Stimulated activated CD8-positive, alpha-beta memory T cell treated with anti-CD3 and anti-CD28 coated beads, Interleukin-12 subunit alpha, Interleukin-12 subunit beta, amount 100 ng/mL, for 24 hours (primary cell): ENCODE measurements around the gene CD24.
"Not testable (repeated sequence)": the region's sequence is repeated elsewhere in the genome, so short reads cannot be mapped to it uniquely, and the experiment has no call there.

Source experiments
- DNase-seq: peaks from one replicate; pipeline ENCODE4 v3.0.0-alpha.2; 2020; ENCODE audit errors: extremely low read depth

Gene CD24

DNA sequence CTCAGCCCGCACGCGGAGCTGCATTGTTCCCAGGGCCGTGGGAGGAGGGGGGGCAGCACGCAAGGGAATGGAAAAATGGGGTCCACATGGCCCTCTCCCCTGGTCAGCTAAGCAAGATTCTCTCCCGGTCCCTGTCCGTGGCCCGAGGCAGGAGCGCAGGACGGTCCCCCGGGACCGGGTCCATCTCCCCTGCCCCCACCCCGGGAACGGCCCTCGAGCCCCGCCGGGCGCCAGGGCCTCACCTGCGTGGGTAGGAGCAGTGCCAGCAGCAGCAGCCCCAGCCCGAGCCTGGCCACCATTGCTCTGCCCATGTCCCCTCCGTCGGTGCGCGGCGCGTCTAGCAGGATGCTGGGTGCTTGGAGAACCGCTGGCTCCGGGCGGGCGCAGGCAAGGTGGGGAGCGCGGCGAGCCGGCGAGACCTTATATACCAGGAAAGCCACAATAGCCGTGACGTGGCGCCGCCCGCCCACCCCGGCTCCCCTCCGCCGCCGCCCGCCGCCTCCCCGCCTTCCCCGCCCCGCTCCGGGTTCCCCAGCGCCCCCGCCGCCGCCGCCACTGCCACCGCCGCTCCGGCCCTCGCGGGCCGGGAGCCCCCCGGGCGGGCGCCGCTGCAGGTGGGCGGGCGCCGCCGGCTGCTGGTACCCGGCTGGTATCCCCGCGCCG is at the start of gene CD24:
CD24 (minus strand) TSS at position 394 of the 663 bp plus-strand sequence; CDS start at position 311, 83 bp downstream.
- no peak for DNase-seq

DNA sequence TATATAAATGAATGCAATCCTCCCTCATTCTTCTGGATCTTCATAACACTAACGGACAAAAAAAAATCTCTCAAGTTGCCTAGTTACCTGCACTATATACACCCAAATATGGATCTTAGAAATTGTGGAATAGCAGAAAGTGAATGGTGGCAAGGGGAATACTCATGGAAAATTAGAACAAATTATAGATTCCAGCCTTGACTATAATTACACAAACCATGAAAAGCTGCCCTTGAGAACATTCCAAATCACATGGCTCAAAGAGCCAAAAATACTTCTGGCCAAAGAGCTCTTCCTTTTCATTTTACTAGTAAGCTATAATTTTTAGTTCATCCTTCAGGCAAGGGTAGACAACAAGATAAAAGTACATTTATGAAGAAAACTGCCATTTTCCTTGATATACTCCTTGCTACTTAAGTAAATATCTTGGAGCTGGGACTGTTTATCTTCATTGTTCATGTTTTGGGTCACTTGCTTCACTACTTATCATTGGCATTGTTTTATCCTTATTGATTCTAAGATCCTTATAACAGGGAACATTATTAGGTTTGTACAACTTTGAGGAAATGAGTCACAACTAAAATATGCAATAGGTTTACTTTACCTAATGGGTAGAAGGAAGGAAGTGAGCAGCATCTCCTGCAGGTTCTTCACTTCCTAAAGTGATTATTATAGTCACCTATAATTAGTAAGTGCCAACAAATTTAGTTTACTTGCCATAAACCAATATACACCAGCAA is 47.1 kb upstream of the CD24 start:
- DNase-seq, result no peak

DNA sequence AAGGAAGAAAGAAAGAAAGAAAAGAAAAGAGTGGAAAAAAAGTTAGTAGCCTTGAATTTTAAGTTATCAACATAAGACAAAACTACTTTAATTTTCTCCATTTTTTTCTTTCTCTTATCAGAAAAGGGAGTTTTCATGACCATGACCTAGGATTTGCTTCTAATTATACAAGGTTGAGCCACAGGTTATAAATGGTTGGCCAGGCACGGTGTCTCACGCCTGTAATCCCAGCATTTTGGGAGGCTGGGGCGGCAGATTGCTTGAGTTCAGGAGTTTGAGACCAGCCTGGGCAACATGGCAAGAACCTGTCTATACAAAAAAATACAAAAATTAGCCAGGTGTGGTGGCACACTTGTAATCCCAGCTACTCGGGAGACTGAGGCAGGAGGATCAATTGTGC is 45.7 kb upstream of the CD24 start:
- no peak for DNase-seq

DNA sequence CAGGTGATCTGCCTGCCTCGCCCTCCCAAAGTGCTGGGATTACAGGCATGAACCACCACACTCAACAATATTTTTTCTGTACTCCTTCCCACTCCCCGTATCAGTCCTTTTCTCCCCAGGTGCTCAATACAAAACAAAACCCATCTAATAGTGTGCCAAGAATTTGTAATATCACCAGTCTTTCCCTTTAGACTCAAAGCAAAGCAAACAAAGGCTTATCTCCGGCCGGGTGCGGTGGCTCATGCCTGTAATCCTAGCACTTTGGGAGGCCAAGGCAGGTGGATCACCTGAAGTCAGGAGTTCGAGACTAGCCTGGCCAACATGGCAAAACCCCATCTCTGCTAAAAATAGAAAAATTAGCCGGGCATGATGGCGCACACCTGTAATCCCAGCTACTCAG is 45.1 kb upstream of the CD24 start:
- not testable (repeated sequence) for DNase-seq

GRCh38 chr6:107019047-107019446 is 44.5 kb upstream of the CD24 start:
- no peak for DNase-seq

DNA sequence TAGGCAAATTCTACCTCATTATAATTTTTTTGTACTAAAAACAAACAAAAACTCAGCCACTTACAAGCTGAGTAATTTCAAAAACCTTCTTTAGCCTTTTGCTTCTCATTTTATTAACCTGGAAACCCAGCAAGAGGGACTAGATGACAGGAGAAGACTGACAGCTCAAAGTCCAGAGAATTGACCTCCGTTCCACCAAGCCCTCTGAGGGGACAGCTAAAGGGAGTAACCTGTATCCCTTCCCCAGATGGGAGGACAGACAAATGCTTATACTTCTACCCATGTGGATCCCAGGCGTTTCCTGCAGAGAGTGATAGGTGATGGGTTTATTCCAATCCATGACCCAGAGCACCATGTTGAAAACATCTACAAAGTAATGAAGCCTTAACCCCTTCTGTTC is 35.0 kb upstream of the CD24 start:
- no peak for DNase-seq

- DNase-seq, result no peak
Measured at GRCh38 chr6:106997392-106998158, 23.0 kb upstream of the CD24 start.

DNA sequence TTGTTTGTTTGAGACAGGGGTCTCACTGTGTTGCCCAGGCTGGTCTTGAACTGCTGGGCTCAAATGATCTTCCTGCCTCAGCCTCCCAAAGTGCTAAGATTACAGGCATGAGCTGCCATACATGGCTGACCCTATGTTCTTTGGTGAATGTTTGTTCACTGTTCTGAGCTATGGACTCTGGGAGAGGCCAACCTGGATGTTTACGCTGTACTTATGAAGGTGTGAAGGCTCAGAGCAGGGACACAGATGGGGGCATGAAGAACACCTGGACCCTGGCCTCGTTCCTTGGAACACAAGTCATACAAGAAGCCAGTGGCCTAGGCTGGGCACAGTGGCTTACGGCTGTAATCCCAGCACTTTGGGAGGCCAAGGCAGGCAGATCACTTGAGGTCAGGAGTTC is 21.1 kb upstream of the CD24 start:
- no peak for DNase-seq

GRCh38 chr6:106989737-106990136 is 15.2 kb upstream of the CD24 start:
- DNase-seq, result not testable (repeated sequence)

- no peak for DNase-seq
Measured at GRCh38 chr6:106988664-106989063, 14.1 kb upstream of the CD24 start.

GRCh38 chr6:106981926-106982325 is 7.4 kb upstream of the CD24 start:
- DNase-seq, result no peak

DNA sequence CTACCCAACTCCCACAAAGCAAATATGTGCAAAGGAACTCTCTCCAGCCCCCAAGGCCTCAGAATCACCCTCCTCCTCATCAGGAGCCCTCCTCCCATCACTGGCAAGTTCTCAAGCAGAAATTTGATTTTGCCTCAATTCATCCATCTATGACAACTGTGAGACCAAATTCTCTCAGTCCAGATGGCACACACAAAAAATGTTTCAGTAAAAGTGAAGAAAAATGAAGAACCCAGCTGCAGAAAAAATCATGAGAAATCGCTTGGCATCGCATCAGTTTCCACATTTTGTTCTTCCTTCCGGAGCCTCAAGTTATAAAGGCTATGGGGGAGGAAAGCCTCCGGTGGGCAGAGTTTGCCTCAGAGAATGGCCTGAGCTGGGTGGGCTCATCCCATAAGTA is 6.4 kb upstream of the CD24 start:
- DNase-seq, result no peak

- DNase-seq, result peak; percentile 56
Measured at GRCh38 chr6:106979435-106979884, 4.9 kb upstream of the CD24 start.

DNA sequence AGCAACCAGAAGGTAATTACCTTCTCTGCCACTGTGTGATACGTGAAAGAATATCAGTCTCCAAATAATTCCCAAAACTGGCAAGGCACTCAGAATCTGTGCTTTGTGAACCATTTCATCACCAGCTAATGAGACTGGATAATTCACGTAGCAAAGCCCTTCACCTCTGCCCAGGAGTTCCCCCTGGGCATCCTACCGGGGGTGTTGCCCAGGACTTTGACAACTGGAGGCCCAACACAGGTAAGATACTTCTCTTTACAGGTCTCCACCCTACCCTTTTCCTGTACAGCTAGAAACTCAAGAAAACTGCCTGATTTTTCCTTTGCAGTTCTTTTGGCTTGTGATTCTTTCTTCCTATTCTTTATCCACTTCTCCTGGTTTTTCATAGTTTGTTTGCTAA is 2.7 kb upstream of the CD24 start:
- no peak for DNase-seq

- DNase-seq, result no peak
Measured at GRCh38 chr6:106976270-106976669, 1.7 kb upstream of the CD24 start.

DNA sequence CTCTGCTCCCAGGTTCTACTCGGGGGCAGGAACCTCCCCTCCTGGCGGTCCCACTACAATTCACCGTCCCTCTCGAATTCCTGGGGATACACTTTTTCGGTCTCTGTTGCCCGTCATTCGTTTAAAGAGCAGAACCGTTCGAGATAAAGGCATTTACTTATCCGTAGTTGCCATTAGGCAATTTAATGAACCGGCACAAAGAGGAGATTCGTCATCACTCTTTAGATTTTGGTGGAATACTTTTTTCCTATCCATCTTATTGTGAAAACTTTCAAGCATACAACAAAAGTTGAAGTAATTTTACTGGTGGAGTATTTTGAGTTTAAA is 1.2 kb upstream of the CD24 start:
- no peak for DNase-seq

GRCh38 chr6:106974999-106975737 is 639 bp upstream of the CD24 start:
- DNase-seq, result no peak

GRCh38 chr6:106973836-106974335 is 643 bp downstream of the CD24 start:
- no peak for DNase-seq

DNA sequence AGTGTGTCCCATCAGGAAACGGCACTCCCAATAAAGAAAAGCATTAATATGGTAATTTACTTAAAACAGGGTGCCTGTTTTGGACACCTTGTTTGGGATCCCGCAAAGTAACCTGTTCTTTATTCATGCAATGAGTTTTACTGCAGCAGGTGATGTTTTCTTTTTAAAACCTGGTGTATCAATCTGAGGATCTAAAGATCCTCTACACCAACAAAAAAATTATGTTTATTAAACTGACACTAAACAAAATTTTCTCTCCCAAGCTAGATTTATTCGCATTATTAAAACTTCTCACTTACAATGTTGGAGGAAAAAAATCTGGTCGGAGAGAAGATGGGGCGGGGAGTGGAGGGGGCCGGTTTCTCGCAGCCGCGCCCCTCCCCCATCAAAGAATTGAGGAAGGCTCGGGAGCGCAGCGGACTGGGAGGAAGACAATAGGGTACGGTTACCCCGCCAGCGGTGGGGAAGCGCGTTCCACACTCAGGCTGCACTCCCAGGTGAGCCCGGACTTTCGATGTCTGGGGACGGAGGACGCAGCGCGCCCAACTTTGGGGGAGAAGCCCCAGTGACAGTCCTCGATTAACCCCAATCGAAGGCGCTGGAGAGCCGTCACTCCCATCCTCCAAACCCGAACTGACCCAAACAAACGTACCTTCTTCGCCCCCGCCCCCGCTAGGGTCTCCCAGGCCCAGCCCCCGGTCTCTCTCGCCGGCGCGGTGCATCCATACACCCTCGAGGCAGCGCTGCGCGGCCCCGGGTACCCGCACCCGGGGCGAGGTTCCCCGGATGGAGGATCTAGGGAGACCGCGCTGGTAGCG is 1.3 kb downstream of the CD24 start:
- DNase-seq, result no peak

DNA sequence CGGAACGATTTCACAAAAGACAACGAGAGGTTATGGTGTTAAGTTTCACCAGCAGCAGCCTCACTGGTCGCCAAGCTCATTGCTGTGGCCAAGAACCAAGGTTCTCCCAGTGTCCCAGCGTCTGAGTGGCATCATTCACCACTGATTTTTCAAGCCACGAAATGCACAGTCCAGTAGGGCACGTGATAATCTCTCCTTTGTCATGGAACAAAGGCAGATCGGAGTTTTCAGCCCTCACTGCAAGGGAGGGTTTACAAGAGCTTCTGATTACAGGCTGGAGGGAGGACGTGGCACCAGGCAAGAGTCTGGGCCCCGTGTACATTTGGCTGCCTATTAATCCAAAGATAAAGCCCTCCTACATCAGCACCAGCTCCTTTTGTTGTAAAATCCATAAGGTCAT is 2.0 kb downstream of the CD24 start:
- no peak for DNase-seq

DNA sequence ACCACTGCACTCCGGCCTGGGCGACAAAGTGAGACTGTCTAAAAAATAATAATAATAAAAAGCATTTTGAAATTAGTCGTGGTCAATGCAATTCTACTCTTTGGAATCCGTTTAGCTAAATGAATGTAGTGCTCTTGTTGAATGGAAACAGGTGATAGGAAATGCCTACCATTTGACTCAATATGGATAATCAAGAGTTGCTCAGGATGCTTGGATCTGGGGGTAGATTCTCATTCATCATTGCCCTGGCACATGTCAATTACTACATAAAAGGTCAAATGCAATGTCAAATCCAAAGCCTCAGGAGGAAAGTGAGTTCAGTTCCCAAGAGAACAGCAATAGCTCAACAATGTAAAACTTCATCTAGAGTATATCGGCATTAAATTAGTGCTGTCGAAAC is 3.8 kb downstream of the CD24 start:
- DNase-seq, result not testable (repeated sequence)
